K562 (cell line): ENCODE results near the gene LAMB1. TPM values are rescaled to one million over a fixed set of nuclear protein-coding genes. Genes with fewer than 3 reads are reported as not detected.

Experiments used
- C11orf30 ChIP-seq: fragments of 450-650 bp; IDR thresholded peaks from 2 replicates; pipeline ENCODE4 v1.6.1; 2016; ENCODE audit warnings: low read depth, mild to moderate bottlenecking
- CEBPG ChIP-seq, 3 experiments: fragments of 200-800 bp in 1 of 3; sonication (Bioruptor generic) in 1 of 3; sonication (generic) in 1 of 3; formaldehyde crosslinking in 1 of 3; IDR thresholded peaks in 2 of 3; conservative IDR thresholded peaks in 1 of 3; 2 replicates each; pipeline versions ENCODE4 v1.6.1 to v1.8.0; 2016 to 2022; ENCODE audit warnings: missing compliant biosample characterization in 2 of 3, missing genetic modification characterization in 2 of 3, mild to moderate bottlenecking in 1 of 3, missing genetic modification reagents in 1 of 3
- DDX20 ChIP-seq: fragments of 450-650 bp; IDR thresholded peaks from 2 replicates; pipeline ENCODE4 v1.6.1; 2016; ENCODE audit warnings: missing genetic modification characterization, low read depth, mild to moderate bottlenecking, missing compliant biosample characterization, moderate library complexity
- DIDO1 ChIP-seq: fragments of 450-650 bp; IDR thresholded peaks from 2 replicates; pipeline ENCODE4 v1.6.1; 2016; ENCODE audit warnings: low read depth, missing biosample characterization, missing genetic modification characterization
- MBD1 ChIP-seq: fragments of 250-450 bp; sonication (Bioruptor Pico); IDR thresholded peaks from 2 replicates; pipeline ENCODE4 v1.8.0; 2022; ENCODE audit warnings: inconsistent platforms
- NFE2 ChIP-seq: IDR thresholded peaks from 2 replicates; pipeline ENCODE4 v1.6.1; 2014; ENCODE audit warnings: antibody characterized with exemption, low read depth
- PHTF2 ChIP-seq: fragments of 250-450 bp; sonication (Bioruptor Pico); IDR thresholded peaks from 2 replicates; pipeline ENCODE4 v1.5.0; 2021; ENCODE audit warnings: mild to moderate bottlenecking
- RCOR1 ChIP-seq, 2 experiments: IDR thresholded peaks; 2 replicates each; pipeline ENCODE4 v1.6.1; 2012; ENCODE audit warnings: low read depth in 2 of 2, low read length in 2 of 2, borderline replicate concordance in 1 of 2, improper control_type of control experiment in 1 of 2
- ZBTB11 ChIP-seq, 3 experiments: fragments of 200-800 bp in 1 of 3; fragments of 250-450 bp in 1 of 3; fragments of 450-650 bp in 1 of 3; sonication (Bioruptor Pico) in 1 of 3; sonication (Bioruptor generic) in 1 of 3; formaldehyde crosslinking in 1 of 3; IDR thresholded peaks; 2 replicates each; pipeline versions ENCODE4 v1.6.1 to v1.8.0; 2016 to 2022; ENCODE audit warnings: mild to moderate bottlenecking in 2 of 3, missing genetic modification characterization in 2 of 3, missing compliant biosample characterization in 1 of 3, moderate library complexity in 1 of 3
- ZFX ChIP-seq: sonication (generic); formaldehyde crosslinking; IDR thresholded peaks from 2 replicates; pipeline ENCODE4 v1.8.0; 2022; ENCODE audit warnings: mild to moderate bottlenecking, missing genetic modification reagents, moderate library complexity
- ZNF217 ChIP-seq: sonication (generic); formaldehyde crosslinking; IDR thresholded peaks from 2 replicates; pipeline ENCODE4 v1.8.0; 2022; ENCODE audit warnings: mild to moderate bottlenecking, missing genetic modification reagents
- ZNF224 ChIP-seq: sonication (generic); formaldehyde crosslinking; IDR thresholded peaks from 2 replicates; pipeline ENCODE4 v1.8.0; 2022; ENCODE audit warnings: mild to moderate bottlenecking, missing genetic modification reagents
- ZNF655 ChIP-seq: fragments of 250-450 bp; sonication (Bioruptor Pico); IDR thresholded peaks from 2 replicates; pipeline ENCODE4 v1.5.0; 2021
- ZNF707 ChIP-seq: fragments of 250-450 bp; sonication (Bioruptor Pico); conservative IDR thresholded peaks from 2 replicates; pipeline ENCODE4 v1.8.0; 2022; ENCODE audit warnings: inconsistent platforms, mild to moderate bottlenecking, moderate library complexity
- polyA plus RNA-seq, 8 experiments: library from polyadenylated mRNA; depleted of rRNA in 4 of 8; stranded (reverse) in 5 of 8; unstranded in 3 of 8; fragments of >200 nt; fragmentation: Nextera tagmentation in 2 of 8; fragmentation: Illumina TruSeq in 1 of 8; extraction: Ambion mirVana in 2 of 8; extraction: Trizol in 1 of 8; gene quantifications; 2 replicates each; pipeline versions ENCODE4 v1.2.1 to v1.2.3, GENCODE V29; 2011 to 2014; ENCODE audit warnings: inconsistent platforms in 1 of 8, missing spikeins in 1 of 8
- total RNA-seq, 7 experiments: library from RNA; depleted of rRNA in 6 of 7; stranded (reverse); fragments of >200 nt in 6 of 7; fragmentation: Illumina TruSeq in 2 of 7; extraction: Trizol in 2 of 7; gene quantifications; 2 replicates each; pipeline versions ENCODE4 v1.2.1 to v1.2.3, GENCODE V29; 2011 to 2021; ENCODE audit warnings: low replicate concordance in 1 of 7
- TF ChIP-seq, protein P1 (sequence below), 2 experiments: fragments of 450-650 bp in 1 of 2; sonication (generic) in 1 of 2; formaldehyde crosslinking in 1 of 2; IDR thresholded peaks in 1 of 2; conservative IDR thresholded peaks in 1 of 2; 2 replicates each; pipeline versions ENCODE4 v1.6.1 to v1.8.1; 2016 to 2023; ENCODE audit warnings: mild to moderate bottlenecking in 2 of 2, moderate library complexity in 2 of 2, inconsistent platforms in 1 of 2, missing genetic modification reagents in 1 of 2
- TF ChIP-seq, protein P2 (sequence below): fragments of 450-650 bp; conservative IDR thresholded peaks from 2 replicates; pipeline ENCODE4 v1.6.1; 2016; ENCODE audit warnings: missing genetic modification characterization, low read depth, mild to moderate bottlenecking, control low read depth, missing compliant biosample characterization

Gene LAMB1
- total and polyA plus RNA-seq, 9 of the 15 experiments (the other 6 are each of a cell fraction or from before 2014, with no cell fraction given): 6.0 to 17.7 (median 12.3) TPM

- TF ChIP-seq DDX20 (tag) (no peak), DIDO1 (tag) (0 out of 2 replicates have a peak, but pooled peaks have one; percentile 3), ZNF707 (CRISPR knock-in tag) (no peak), NFE2 (peak; percentile 93), ZBTB11 (CRISPR knock-in tag; IDR thresholded peaks at IDR 0.05) (0 out of 6 replicates have a peak, but pooled peaks of 1 of the 3 experiments have one; percentile 33), ZNF655 (CRISPR knock-in tag) (no peak), RCOR1 (IDR thresholded peaks at IDR 0.05; ENCODE audit: borderline replicate concordance in 1 of 2, low read depth in 2 of 2, low read length in 2 of 2) (no peak; a peak in 1 of 4 replicates), CEBPG (CRISPR knock-in tag; IDR thresholded peaks at IDR 0.05) (peak; percentile 91), CEBPG (tag; conservative IDR thresholded peaks at IDR 0.05 in 1 of 2, IDR thresholded peaks at IDR 0.05 in 1 of 2) (peak; percentile 97 to 98), MBD1 (no peak), ZNF224 (CRISPR knock-in tag) (no peak), PHTF2 (CRISPR knock-in tag) (no peak), C11orf30 (peak; percentile 95), ZNF217 (CRISPR knock-in tag) (no peak), ZFX (CRISPR knock-in tag) (no peak)
- TF ChIP-seq, protein P1, sequence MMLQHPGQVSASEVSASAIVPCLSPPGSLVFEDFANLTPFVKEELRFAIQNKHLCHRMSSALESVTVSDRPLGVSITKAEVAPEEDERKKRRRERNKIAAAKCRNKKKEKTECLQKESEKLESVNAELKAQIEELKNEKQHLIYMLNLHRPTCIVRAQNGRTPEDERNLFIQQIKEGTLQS (IDR thresholded peaks at IDR 0.05): peak; percentile 96
- TF ChIP-seq, protein P1 (CRISPR knock-in tag; conservative IDR thresholded peaks at IDR 0.05): no peak
- TF ChIP-seq, protein P2, sequence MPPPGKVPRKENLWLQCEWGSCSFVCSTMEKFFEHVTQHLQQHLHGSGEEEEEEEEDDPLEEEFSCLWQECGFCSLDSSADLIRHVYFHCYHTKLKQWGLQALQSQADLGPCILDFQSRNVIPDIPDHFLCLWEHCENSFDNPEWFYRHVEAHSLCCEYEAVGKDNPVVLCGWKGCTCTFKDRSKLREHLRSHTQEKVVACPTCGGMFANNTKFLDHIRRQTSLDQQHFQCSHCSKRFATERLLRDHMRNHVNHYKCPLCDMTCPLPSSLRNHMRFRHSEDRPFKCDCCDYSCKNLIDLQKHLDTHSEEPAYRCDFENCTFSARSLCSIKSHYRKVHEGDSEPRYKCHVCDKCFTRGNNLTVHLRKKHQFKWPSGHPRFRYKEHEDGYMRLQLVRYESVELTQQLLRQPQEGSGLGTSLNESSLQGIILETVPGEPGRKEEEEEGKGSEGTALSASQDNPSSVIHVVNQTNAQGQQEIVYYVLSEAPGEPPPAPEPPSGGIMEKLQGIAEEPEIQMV: no peak
Measured at GRCh38 chr7:107891636-107892366, 111.2 kb downstream of the LAMB1 start (continued).
